HG03097 (cell line): ENCODE measurements around the gene VAV1.
"Not testable (repeated sequence)": the region's sequence is repeated elsewhere in the genome, so short reads cannot be mapped to it uniquely, and the experiment has no call there.

Source experiments
- ATAC-seq: cut with Tn5 transposase; IDR thresholded peaks from one replicate; pipeline ENCODE4 v1.9.1; 2021; ENCODE audit not compliant: unreplicated experiment, low FRiP score

Gene VAV1

DNA sequence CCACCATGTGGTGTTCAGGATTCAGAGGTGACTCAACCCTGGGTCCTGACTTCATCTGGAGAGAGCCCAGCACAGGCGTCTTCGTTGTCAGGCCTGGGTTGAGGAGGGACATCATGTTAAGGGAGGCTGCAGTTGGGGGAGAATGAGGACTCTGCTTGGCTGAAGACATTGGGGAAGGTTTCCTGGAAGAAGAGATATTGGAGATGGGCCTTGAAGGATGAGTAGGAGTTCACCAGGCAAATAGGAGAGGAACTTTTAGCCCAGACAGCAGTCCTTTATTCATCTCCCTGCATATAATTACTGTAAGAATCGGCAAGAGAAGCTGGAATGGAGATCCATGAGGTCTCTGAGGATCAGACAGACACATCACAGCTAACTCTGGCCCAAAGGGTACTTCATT, 38.9 kb downstream of the VAV1 start:
- no peak for ATAC-seq

DNA sequence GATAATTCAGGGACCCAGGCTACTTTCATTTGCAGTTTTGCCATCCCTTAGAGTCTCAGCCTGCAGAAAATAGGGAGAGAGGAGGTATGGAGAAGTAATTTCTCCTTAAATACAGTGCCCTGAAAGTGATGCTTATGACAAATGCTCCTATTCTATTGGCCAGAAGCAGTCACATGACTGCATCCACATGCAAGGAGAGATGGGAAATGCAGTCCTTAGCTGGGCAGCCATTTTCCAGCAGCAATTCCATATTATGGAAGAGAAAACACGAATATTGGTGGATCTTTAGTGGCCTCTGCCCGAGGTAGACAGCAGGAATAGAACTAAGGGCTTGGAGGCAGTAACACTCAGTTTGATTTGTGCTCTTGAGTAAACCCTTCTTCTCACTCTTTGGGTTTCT, 39.4 kb downstream of the VAV1 start:
- no peak for ATAC-seq

GRCh38 chr19:6812612-6813011, 40.1 kb downstream of the VAV1 start:
- no peak for ATAC-seq

DNA sequence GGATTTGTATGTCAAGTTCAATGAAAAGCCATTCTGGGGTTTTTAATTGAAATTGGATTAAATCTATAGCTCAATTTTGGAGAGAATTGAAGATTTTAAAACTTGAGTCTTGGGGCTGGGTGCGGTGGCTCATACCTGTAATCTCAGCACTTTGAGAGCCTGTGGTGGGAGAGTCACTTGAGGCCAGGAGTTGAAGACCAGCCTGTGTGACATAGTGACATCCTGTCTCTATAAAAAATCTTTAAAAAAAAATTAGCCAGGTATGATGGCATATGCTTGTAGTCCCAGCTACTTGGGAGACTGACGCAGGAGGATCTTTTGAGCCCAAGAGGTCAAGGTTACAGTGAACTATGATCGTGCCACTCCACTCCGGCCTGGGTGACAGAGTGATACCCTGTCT, 41.2 kb downstream of the VAV1 start:
- ATAC-seq: no peak

DNA sequence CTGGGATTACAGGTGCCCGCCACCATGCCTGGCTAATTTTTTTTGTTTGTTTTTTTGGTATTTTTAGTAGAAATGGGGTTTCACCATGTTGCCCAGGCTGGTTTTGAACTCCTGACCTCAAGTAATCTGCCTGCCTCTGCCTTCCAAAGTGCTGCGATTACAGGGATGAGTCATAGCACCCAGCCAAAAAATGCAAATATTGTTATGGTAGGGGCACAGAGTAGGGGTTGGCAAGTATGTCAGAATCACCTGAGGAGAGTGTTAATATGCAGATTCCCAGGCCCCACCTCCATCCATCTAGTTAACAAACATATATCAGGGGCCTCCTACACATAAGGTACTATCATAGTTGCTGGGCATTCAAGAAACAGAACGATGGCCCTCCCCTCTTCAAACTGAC, 44.7 kb downstream of the VAV1 start:
- no peak for ATAC-seq

- no peak for ATAC-seq
These were observed 45.7 kb downstream of the VAV1 start for GRCh38 chr19:6818246-6818645.

DNA sequence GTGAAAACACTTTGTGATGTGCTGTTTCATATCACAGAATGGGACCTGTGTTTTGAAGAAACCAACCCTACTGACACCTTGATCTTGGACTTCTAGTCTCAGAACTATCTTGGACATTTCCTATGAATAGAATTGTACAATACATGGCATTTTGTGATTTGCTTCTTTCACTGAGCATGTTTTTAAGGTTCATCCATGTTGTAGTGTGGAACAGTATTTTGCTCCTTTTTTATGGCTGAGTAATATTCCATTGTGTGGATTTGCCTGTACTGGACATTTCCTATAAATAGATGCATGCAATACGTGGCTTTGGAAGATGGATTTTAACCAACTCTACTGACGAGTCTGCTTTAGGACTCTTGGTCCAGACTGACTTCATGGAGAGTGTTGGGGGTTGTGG, 46.8 kb downstream of the VAV1 start:
- no peak for ATAC-seq

- ATAC-seq: no peak
These were observed 47.7 kb downstream of the VAV1 start for GRCh38 chr19:6820237-6820636.

DNA sequence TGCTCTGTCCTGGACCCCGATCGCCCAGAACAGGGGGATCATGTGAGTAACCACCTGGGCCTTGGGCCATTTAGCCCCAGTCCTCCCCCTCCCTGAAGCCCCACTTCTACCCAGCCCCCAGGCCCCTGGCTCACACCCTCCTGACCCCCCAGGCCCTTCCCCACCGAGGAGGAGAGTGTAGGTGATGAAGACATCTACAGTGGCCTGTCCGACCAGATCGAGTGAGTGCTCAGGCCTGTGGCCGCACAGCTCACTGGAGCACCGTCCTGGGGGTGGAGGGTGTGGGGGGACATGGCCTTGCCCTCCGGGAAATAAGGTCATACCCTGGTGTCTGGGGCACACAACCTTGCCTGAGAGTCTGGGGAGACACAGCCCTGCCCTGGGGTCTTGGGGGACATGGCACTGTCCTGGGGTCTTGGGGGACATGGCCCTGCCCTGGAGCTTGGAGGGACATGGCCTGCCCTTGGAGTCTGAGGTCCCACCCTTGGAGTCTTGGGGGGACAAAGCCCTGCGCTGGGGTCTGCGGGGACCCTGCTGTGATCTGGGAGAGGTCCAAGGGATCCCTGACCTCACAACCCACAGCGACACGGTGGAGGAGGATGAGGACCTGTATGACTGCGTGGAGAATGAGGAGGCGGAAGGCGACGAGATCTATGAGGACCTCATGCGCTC, 49.3 kb downstream of the VAV1 start:
- no peak for ATAC-seq

GRCh38 chr19:6822311-6822670, 49.8 kb downstream of the VAV1 start:
- ATAC-seq: no peak

DNA sequence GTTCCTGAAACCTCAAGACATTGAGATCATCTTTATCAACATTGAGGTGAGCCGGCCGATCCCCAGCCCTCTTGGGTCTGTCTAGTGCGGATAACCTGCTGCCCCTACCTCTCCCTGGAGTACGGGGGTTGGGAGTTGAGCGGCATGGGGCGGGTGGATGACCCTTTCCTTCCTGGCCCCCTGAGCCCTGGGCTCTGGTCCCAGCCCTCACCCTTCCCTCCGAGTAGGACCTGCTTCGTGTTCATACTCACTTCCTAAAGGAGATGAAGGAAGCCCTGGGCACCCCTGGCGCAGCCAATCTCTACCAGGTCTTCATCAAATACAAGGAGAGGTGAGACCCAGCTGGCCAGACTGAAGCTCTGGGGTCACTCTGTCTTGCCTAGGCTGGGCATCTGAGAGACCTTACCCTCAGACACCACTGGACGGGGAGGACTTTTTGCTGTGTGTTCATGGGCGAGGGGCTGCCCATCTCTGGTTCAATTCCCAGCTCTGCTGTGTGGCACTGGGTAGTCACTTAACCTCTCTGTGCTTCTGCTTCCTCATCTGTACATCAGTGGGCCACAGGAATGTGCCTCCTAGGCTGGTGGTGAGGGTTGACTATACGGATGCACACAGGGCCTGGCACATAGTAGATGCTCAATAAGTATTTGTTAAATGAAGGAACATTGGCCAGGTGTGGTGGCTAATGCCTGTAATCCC, 52.7 kb downstream of the VAV1 start:
- ATAC-seq: no peak

- no peak for ATAC-seq
These were observed 53.9 kb downstream of the VAV1 start for GRCh38 chr19:6826281-6826920.

DNA sequence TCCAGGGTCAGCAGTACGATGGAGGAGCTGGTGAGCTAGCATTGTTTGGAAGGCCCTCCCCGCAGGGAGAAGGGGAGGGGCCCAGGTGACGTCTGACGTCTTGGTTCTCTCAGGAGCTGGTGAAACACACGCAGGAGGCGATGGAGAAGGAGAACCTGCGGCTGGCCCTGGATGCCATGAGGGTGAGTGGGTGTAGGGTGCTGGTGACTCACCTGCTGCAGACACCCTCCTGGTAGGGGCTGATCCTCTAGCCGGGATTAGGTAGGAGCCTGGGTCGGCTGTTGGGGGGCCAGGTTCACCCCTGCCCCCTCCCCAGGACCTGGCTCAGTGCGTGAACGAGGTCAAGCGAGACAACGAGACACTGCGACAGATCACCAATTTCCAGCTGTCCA, 55.8 kb downstream of the VAV1 start:
- ATAC-seq: no peak

DNA sequence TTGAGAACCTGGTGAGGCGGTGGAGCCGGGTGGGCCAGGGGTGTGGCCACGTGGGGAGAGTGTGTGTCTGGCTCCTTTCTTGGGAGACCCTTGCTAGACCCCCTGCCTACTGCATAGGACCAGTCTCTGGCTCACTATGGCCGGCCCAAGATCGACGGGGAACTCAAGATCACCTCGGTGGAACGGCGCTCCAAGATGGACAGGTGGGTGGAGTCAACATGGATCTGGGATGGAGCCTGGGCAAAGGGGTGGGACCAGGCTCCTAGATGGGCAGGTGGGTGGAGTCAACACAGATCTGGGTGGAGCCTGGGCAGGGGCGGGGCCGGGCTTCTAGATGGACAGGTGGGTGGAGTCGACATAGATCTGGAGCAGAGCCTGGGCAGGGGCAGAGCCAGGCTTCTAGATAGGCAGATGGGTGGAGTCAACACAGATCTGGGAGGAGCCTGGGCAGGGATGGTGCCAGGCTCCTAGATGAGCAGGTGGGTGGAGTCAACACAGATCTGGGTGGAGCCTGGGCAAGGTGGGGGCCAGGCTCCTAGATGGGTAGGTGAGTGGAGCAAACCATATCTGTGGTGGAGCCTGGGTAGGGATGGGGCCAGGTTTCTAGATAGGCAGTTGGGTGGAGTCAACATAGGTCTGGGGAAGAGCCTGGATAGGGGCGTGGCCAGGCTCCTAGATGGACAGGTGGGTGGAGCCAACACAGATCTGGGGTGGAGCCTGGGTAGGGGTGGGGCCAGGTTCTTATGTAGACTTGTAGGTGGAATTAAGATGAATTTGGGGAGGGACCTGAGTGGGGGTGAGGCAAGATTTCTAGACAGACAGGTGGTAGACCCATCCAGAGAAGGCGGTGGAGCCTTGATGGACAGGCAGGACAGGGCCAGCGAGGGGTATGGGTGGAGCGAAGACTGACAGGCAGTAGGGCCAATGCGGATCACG, 56.5 kb downstream of the VAV1 start:
- no peak for ATAC-seq

DNA sequence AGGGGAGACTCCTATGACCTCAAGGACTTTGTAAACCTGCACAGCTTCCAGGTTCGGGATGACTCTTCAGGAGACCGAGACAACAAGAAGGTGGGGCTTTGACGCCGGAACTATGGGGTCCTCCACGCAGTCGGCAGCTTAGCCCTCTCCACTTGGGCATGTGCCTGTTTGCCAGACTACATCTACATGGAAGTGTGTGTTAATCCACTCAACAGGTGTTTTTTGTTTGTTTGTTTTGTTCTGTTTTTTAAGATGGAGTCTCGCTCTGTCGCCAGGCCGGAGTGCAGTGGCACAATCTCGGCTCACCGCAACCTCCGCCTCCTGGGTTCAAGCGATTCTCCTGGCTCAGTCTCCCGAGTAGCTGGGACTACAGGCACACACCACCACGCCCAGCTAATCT, 57.3 kb downstream of the VAV1 start:
- not testable (repeated sequence) for ATAC-seq

GRCh38 chr19:6831084-6831483, 58.6 kb downstream of the VAV1 start:
- not testable (repeated sequence) for ATAC-seq

DNA sequence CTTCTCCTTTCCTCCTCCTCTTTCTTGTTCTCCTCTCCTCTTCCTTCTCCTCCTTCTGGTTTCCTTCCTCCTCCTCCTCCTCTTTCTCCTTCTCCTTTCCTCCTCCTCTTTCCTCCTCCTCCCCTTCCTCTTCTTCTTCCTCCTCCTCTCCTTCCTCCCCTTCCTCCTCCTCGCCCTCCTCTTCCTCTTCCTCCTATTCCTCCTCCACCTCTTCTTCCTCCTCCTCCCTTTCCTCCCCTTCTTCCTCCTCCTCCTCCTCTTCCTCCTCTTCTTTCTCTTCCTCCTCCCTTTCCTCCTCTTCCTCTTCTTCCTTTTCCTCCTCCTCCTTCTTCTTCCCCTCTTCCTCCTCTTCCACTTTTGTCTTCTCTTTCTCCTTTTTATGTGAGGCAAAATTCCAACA, 59.9 kb downstream of the VAV1 start:
- no peak for ATAC-seq

- no peak for ATAC-seq
These were observed 60.8 kb downstream of the VAV1 start for GRCh38 chr19:6833166-6833790.

GRCh38 chr19:6834433-6834832, 61.9 kb downstream of the VAV1 start:
- ATAC-seq: no peak

GRCh38 chr19:6835501-6835900, 63.0 kb downstream of the VAV1 start:
- no peak for ATAC-seq

DNA sequence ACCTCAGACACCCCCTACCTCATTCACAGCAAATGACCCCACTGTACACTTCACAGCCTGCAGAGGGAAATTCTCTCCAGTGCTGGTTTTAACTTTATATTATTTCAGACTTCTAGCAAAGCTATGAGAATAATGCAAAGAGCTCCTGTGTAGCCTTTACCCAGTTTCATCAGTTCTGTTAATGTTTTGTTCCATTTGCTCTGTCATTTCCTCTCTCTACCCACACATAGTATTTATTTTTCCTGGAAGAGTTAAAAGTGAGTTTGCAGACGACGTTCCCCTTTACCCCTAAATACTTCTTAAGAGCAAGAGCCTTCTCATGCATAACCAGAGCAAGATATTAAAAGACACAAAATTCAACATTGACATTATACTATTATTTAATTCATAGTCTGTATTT, 65.0 kb downstream of the VAV1 start:
- ATAC-seq: no peak
